Adrenal gland (tissue), 12 donors: Measurements from ENCODE around the gene LYPD6. TPM values are rescaled to one million over a fixed set of nuclear protein-coding genes. Genes with fewer than 3 reads are reported as not detected.
"Not testable (repeated sequence)": the region's sequence is repeated elsewhere in the genome, so short reads cannot be mapped to it uniquely, and the experiment has no call there.

Source experiments
- DNase-seq, 7 donors: peaks; one replicate each; pipeline ENCODE4 v3.0.0-alpha.2; 2019 to 2020
- H3K27ac ChIP-seq, 5 donors: fragments of 200-600 bp; sonication (generic) in 4 of 5; 1 replicate in 3 of 5; 2 replicates in 2 of 5; pipeline versions ENCODE4 v1.5.1 to v1.8.0; 2016 to 2020; ENCODE audit warnings: mild to moderate bottlenecking in 1 of 5
- H3K27me3 ChIP-seq: fragments of 200-600 bp; 2 replicates; pipeline ENCODE4 v1.8.0; 2021
- H3K36me3 ChIP-seq, 2 donors: fragments of 200-600 bp; replicated peaks in 1 of 2; 1 replicate in 1 of 2; 2 replicates in 1 of 2; pipeline versions ENCODE4 v1.5.1 to v1.8.0; 2018 to 2022
- H3K4me1 ChIP-seq, 2 donors: fragments of 200-600 bp; replicated peaks in 1 of 2; 1 replicate in 1 of 2; 2 replicates in 1 of 2; pipeline versions ENCODE4 v1.5.1 to v1.8.0; 2018 to 2021
- H3K4me3 ChIP-seq, 4 donors: fragments of 200-600 bp; sonication (generic) in 3 of 4; one replicate each; pipeline ENCODE4 v1.5.1; 2016 to 2018
- H3K9me3 ChIP-seq, 3 donors: fragments of 200-600 bp; sonication (generic) in 1 of 3; replicated peaks in 1 of 3; 1 replicate in 2 of 3; 2 replicates in 1 of 3; pipeline versions ENCODE4 v1.5.1 to v1.8.0; 2016 to 2021
- CTCF ChIP-seq, 6 experiments: fragments of 450-650 bp in 4 of 6; fragments of 200-600 bp in 2 of 6; sonication (generic) in 1 of 6; IDR thresholded peaks; 1 replicate in 5 of 6; 2 replicates in 1 of 6; pipeline versions ENCODE4 v1.5.1 to v1.8.0; 2016 to 2021; ENCODE audit warnings: antibody characterized with exemption in 6 of 6, mild to moderate bottlenecking in 2 of 6, moderate library complexity in 1 of 6
- POLR2A ChIP-seq, 2 donors: fragments of 450-650 bp; IDR thresholded peaks; one replicate each; pipeline ENCODE4 v1.6.1; 2017; ENCODE audit warnings: antibody characterized with exemption in 2 of 2, mild to moderate bottlenecking in 2 of 2, moderate library complexity in 1 of 2
- WGBS, 4 donors: extraction: QIAGEN DNeasy Blood & Tissue Kit in 2 of 4; methylation state at CpG; one replicate each; pipeline versions ENCODE4 v1.1.5 to v1.1.7; 2013 to 2017; 5-methylcytosine and 5-hydroxymethylcytosine counted together
- intact Hi-C, 2 donors: fragments of 100-400 bp; cut with DNase I; formaldehyde crosslinking; loops; one replicate each; pipeline versions ENCODE4 v1.14.1 to v1.15.0; 2022 to 2023
- polyA plus RNA-seq, 3 donors: library from polyadenylated mRNA; stranded (reverse); fragments of 200-250 nt in 2 of 3; fragments of 350-450 nt in 1 of 3; fragmentation: Illumina TruSeq in 1 of 3; extraction: RNeasy Lipid Tissue Mini Kit (QIAGEN cat#74804) in 1 of 3; gene quantifications; one replicate each; pipeline ENCODE4 v1.2.3, GENCODE V29; 2013 to 2014
- total RNA-seq, 9 donors: library from RNA; depleted of rRNA in 4 of 9; stranded (reverse); fragments of >200 nt in 4 of 9; fragments of 120-200 nt in 1 of 9; fragmentation: NEBNext Ultra II Directional in 1 of 9; extraction: Animal tissue kit (Norgen Biotek cat#: 25700) in 1 of 9; gene quantifications; one replicate each; pipeline versions ENCODE4 v1.1.0 to v1.2.4, GENCODE V29; 2013 to 2023
- donor health status: healthy with polysubstance abuse.
- donor health status: Bipolar disorder and iron deficiency.
- donor health status: DM: yes; HTN: yes; CAD: no.
- donor health status: DM: no; HTN: no; CAD: no.
- donor health status: DM: no; HTN: no; CAD: no.
- donor health status: DM: yes; HTN: yes; CAD: no.

Gene LYPD6
- total and polyA plus RNA-seq, 12 donors = 0.06 to 1.2 (median 0.16) TPM; not detected in 4

DNA sequence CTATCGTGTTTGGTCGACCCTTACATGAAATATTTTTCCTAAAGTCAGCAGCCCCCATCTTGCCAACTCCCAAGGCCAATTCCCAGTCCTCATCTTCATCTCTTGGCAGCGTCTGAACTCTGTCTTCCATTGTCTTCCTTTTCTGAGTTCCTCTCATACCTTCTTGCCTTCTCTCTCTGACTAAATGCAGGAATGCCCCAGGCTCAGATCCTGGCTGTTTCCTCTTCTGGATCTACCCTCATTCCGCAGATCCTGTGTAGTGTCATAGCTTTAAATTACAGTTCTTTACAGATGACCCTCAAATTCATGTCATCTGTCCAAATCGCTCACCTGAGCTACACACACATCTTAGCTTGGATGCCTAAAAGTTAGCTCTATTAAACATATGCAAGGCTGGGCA is 162.5 kb downstream of the LYPD6 start:
- H3K27me3 ChIP-seq = peaks cover 5% of the 10 kb centered on the region
- H3K9me3 ChIP-seq = no peaks in the 10 kb centered on the region
- H3K4me1 ChIP-seq = no peaks in the 10 kb centered on the region
- intact Hi-C loops = no loop called here
- TF ChIP-seq CTCF (IDR thresholded peaks at IDR 0.05) (no peak), POLR2A (IDR thresholded peaks at IDR 0.05) (no peak)
- no peak overlapping the region for H3K27ac ChIP-seq
- no peak for DNase-seq
- WGBS, 4 donors = 74 to 86% (median 79%) methylated on average over 5 of the region's 5 CpGs
- no peaks in the 10 kb centered on the region for H3K36me3 ChIP-seq
- no peak overlapping the region for H3K4me3 ChIP-seq

DNA sequence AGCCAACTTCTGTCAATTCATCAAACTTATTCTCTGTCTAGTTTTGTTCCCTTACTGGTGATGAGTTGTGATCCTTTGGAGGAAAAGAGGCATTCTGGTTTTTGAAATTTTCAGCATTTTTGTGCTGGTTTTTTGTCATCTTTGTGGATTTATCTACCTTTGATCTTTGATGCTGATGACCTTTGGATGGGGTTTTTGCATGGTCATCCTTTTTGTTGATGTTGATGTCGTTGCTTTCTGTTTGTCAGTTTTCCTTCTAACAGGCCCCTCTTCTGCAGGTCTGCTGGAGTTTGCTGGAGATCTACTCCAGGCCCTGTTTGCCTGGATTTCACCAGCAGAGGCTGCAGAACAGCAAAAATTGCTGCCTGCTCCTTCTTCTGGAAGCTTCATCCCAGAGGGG is 168.8 kb downstream of the LYPD6 start:
- H3K27me3 ChIP-seq, DNase-seq, intact Hi-C loops, H3K27ac ChIP-seq, H3K4me3 ChIP-seq, H3K36me3 ChIP-seq, H3K9me3 ChIP-seq, H3K4me1 ChIP-seq: not testable (repeated sequence)
- WGBS, 4 donors = 71 to 89% (median 81%) methylated on average over 1 of the region's 1 CpG

- intact Hi-C loops = not testable (repeated sequence)
Measured at GRCh38 chr2:149506808-149507207, 176.4 kb downstream of the LYPD6 start.

GRCh38 chr2:149507974-149508373 is 177.6 kb downstream of the LYPD6 start:
- intact Hi-C loops = no loop called here
- Histone ChIP-seq H3K4me3 (no peak overlapping the region), H3K9me3 (no peaks in the 10 kb centered on the region), H3K27me3 (no peaks in the 10 kb centered on the region), H3K4me1 (no peaks in the 10 kb centered on the region), H3K36me3 (no peaks in the 10 kb centered on the region), H3K27ac (no peak overlapping the region)
- DNase-seq = no peak
- WGBS, 4 donors = 59 to 78% (median 65%) methylated on average over 2 of the region's 2 CpGs
- TF ChIP-seq CTCF (IDR thresholded peaks at IDR 0.05) (no peak), POLR2A (IDR thresholded peaks at IDR 0.05) (no peak)

More at GRCh38 chr2:149506808-149507207, 176.4 kb downstream of the LYPD6 start:
- not testable (repeated sequence) for H3K4me1 ChIP-seq, H3K9me3 ChIP-seq, H3K27ac ChIP-seq, H3K27me3 ChIP-seq, H3K36me3 ChIP-seq, DNase-seq, H3K4me3 ChIP-seq
- 52 to 79% (median 76%) methylated on average over 3 to 8 of the region's 8 CpGs for WGBS, 4 donors

- WGBS, 4 donors = 62 to 68% (median 65%) methylated on average over 1 of the region's 1 CpG
- intact Hi-C loops = no loop called here
- no peaks in the 10 kb centered on the region for H3K36me3 ChIP-seq
- TF ChIP-seq POLR2A (IDR thresholded peaks at IDR 0.05) (no peak), CTCF (IDR thresholded peaks at IDR 0.05) (no peak)
- no peaks in the 10 kb centered on the region for H3K27me3 ChIP-seq
- H3K4me3 ChIP-seq = no peak overlapping the region
- H3K27ac ChIP-seq = no peak overlapping the region
- H3K4me1 ChIP-seq = no peaks in the 10 kb centered on the region
- H3K9me3 ChIP-seq = no peaks in the 10 kb centered on the region
- no peak for DNase-seq
Measured at GRCh38 chr2:149513461-149513860, 183.1 kb downstream of the LYPD6 start.
